Measurements from ENCODE around the gene SGIP1. TPM values are rescaled to one million over a fixed set of nuclear protein-coding genes. Genes with fewer than 3 reads are reported as not detected.

SGIP1 gene
- total RNA-seq, 2 experiments from 2014 or later, result 0.07 TPM; not detected in 1

GRCh38 chr1:66624412-66625060 lies 90.6 kb downstream of the SGIP1 start:
- Mint-ChIP-seq H3K27me3 (ENCODE audit: low read depth) (no peaks in the 10 kb centered on the region), H3K4me1 (ENCODE audit: low read depth) (peaks cover 3% of the 10 kb centered on the region), H3K27ac (no peak overlapping the region), H3K9me3 (no peaks in the 10 kb centered on the region), H3K36me3 (ENCODE audit: low read depth) (no peaks in the 10 kb centered on the region), H3K4me3 (no peak overlapping the region)
- CTCF ChIA-PET, result no interaction called here
- no peak for DNase-seq
- intact Hi-C loops (cut with micrococcal nuclease), result loop anchor here (10.0 kb wide), 1 partner anchor 380 kb away; no protein-coding TSS in a partner anchor

- intact Hi-C loops (cut with micrococcal nuclease), result loop anchor here (10.0 kb wide), 1 partner anchor 381 kb away; no protein-coding TSS in a partner anchor
- CTCF ChIA-PET, result no interaction called here
- peaks cover 3% of the 10 kb centered on the region for H3K4me1 Mint-ChIP-seq (ENCODE audit: low read depth)
- DNase-seq, result no peak
- no peak overlapping the region for H3K27ac Mint-ChIP-seq
- no peak overlapping the region for H3K4me3 Mint-ChIP-seq
- no peaks in the 10 kb centered on the region for H3K9me3 Mint-ChIP-seq
- no peaks in the 10 kb centered on the region for H3K27me3 Mint-ChIP-seq (ENCODE audit: low read depth)
- no peaks in the 10 kb centered on the region for H3K36me3 Mint-ChIP-seq (ENCODE audit: low read depth)
These were observed 92.3 kb downstream of the SGIP1 start for GRCh38 chr1:66626261-66626660.

- Mint-ChIP-seq H3K9me3 (no peaks in the 10 kb centered on the region), H3K4me1 (ENCODE audit: low read depth) (peaks cover 3% of the 10 kb centered on the region), H3K4me3 (no peak overlapping the region), H3K36me3 (ENCODE audit: low read depth) (no peaks in the 10 kb centered on the region), H3K27me3 (ENCODE audit: low read depth) (no peaks in the 10 kb centered on the region), H3K27ac (no peak overlapping the region)
- intact Hi-C loops (cut with micrococcal nuclease), result loop anchor here (10.0 kb wide), 1 partner anchor 384 kb away; no protein-coding TSS in a partner anchor
- CTCF ChIA-PET, result no interaction called here
- DNase-seq, result no peak
These were observed 95.0 kb downstream of the SGIP1 start for GRCh38 chr1:66628926-66629325.

GRCh38 chr1:66633159-66633558 lies 99.2 kb downstream of the SGIP1 start:
- Mint-ChIP-seq H3K9me3 (no peaks in the 10 kb centered on the region), H3K36me3 (ENCODE audit: low read depth) (no peaks in the 10 kb centered on the region), H3K27me3 (ENCODE audit: low read depth) (peaks cover 2% of the 10 kb centered on the region), H3K4me3 (no peak overlapping the region), H3K27ac (no peak overlapping the region), H3K4me1 (ENCODE audit: low read depth) (no peaks in the 10 kb centered on the region)
- intact Hi-C loops (cut with micrococcal nuclease), result no loop called here
- no peak for DNase-seq
- CTCF ChIA-PET, result interaction anchor here (0.6 kb wide), 1 partner anchor 1487 kb away, joined by 4 read pairs; no protein-coding TSS in a partner anchor

- Mint-ChIP-seq H3K4me3 (no peak overlapping the region), H3K27ac (no peak overlapping the region), H3K9me3 (no peaks in the 10 kb centered on the region), H3K27me3 (ENCODE audit: low read depth) (peaks cover 2% of the 10 kb centered on the region), H3K4me1 (ENCODE audit: low read depth) (no peaks in the 10 kb centered on the region), H3K36me3 (ENCODE audit: low read depth) (no peaks in the 10 kb centered on the region)
- CTCF ChIA-PET, result no interaction called here
- no peak for DNase-seq
- intact Hi-C loops (cut with micrococcal nuclease), result no loop called here
These were observed 103.2 kb downstream of the SGIP1 start for GRCh38 chr1:66637146-66637545.

- intact Hi-C loops (cut with micrococcal nuclease), result no loop called here
- no peak overlapping the region for H3K4me3 Mint-ChIP-seq
- DNase-seq, result no peak
- H3K9me3 Mint-ChIP-seq, result no peaks in the 10 kb centered on the region
- no peaks in the 10 kb centered on the region for H3K4me1 Mint-ChIP-seq (ENCODE audit: low read depth)
- no peaks in the 10 kb centered on the region for H3K27me3 Mint-ChIP-seq (ENCODE audit: low read depth)
- CTCF ChIA-PET, result no interaction called here
- no peaks in the 10 kb centered on the region for H3K36me3 Mint-ChIP-seq (ENCODE audit: low read depth)
- no peak overlapping the region for H3K27ac Mint-ChIP-seq
These were observed 108.0 kb downstream of the SGIP1 start for GRCh38 chr1:66641891-66642473.

GRCh38 chr1:66642992-66643391 lies 109.0 kb downstream of the SGIP1 start:
- intact Hi-C loops (cut with micrococcal nuclease), result no loop called here
- no peaks in the 10 kb centered on the region for H3K36me3 Mint-ChIP-seq (ENCODE audit: low read depth)
- H3K9me3 Mint-ChIP-seq, result no peaks in the 10 kb centered on the region
- no peak overlapping the region for H3K27ac Mint-ChIP-seq
- CTCF ChIA-PET, result no interaction called here
- no peaks in the 10 kb centered on the region for H3K4me1 Mint-ChIP-seq (ENCODE audit: low read depth)
- no peak for DNase-seq
- H3K4me3 Mint-ChIP-seq, result no peak overlapping the region
- no peaks in the 10 kb centered on the region for H3K27me3 Mint-ChIP-seq (ENCODE audit: low read depth)

- H3K9me3 Mint-ChIP-seq, result no peaks in the 10 kb centered on the region
- H3K4me1 Mint-ChIP-seq (ENCODE audit: low read depth), result no peaks in the 10 kb centered on the region
- H3K4me3 Mint-ChIP-seq, result no peak overlapping the region
- CTCF ChIA-PET, result no interaction called here
- intact Hi-C loops (cut with micrococcal nuclease), result no loop called here
- no peaks in the 10 kb centered on the region for H3K27me3 Mint-ChIP-seq (ENCODE audit: low read depth)
- no peak for DNase-seq
- H3K27ac Mint-ChIP-seq, result no peak overlapping the region
- no peaks in the 10 kb centered on the region for H3K36me3 Mint-ChIP-seq (ENCODE audit: low read depth)
These were observed 110.4 kb downstream of the SGIP1 start for GRCh38 chr1:66644331-66644730.

- no peaks in the 10 kb centered on the region for H3K4me1 Mint-ChIP-seq (ENCODE audit: low read depth)
- no peak overlapping the region for H3K27ac Mint-ChIP-seq
- no peaks in the 10 kb centered on the region for H3K27me3 Mint-ChIP-seq (ENCODE audit: low read depth)
- H3K36me3 Mint-ChIP-seq (ENCODE audit: low read depth), result no peaks in the 10 kb centered on the region
- H3K9me3 Mint-ChIP-seq, result no peaks in the 10 kb centered on the region
- no peak for DNase-seq
- CTCF ChIA-PET, result no interaction called here
- intact Hi-C loops (cut with micrococcal nuclease), result no loop called here
- no peak overlapping the region for H3K4me3 Mint-ChIP-seq
These were observed 115.1 kb downstream of the SGIP1 start for GRCh38 chr1:66648901-66649595.

GRCh38 chr1:66652556-66652955 lies 118.6 kb downstream of the SGIP1 start:
- intact Hi-C loops (cut with micrococcal nuclease), result no loop called here
- DNase-seq, result no peak
- Mint-ChIP-seq H3K4me3 (no peak overlapping the region), H3K27ac (no peak overlapping the region), H3K27me3 (ENCODE audit: low read depth) (peaks cover 3% of the 10 kb centered on the region), H3K9me3 (no peaks in the 10 kb centered on the region), H3K4me1 (ENCODE audit: low read depth) (no peaks in the 10 kb centered on the region), H3K36me3 (ENCODE audit: low read depth) (no peaks in the 10 kb centered on the region)
- CTCF ChIA-PET, result no interaction called here

- no peak overlapping the region for H3K4me3 Mint-ChIP-seq
- H3K9me3 Mint-ChIP-seq, result no peaks in the 10 kb centered on the region
- H3K4me1 Mint-ChIP-seq (ENCODE audit: low read depth), result no peaks in the 10 kb centered on the region
- DNase-seq, result no peak
- no peak overlapping the region for H3K27ac Mint-ChIP-seq
- intact Hi-C loops (cut with micrococcal nuclease), result no loop called here
- CTCF ChIA-PET, result no interaction called here
- peaks cover 5% of the 10 kb centered on the region for H3K27me3 Mint-ChIP-seq (ENCODE audit: low read depth)
- H3K36me3 Mint-ChIP-seq (ENCODE audit: low read depth), result no peaks in the 10 kb centered on the region
These were observed 120.7 kb downstream of the SGIP1 start for GRCh38 chr1:66654643-66655042.

- intact Hi-C loops (cut with micrococcal nuclease), result no loop called here
- CTCF ChIA-PET, result no interaction called here
- Mint-ChIP-seq H3K9me3 (no peaks in the 10 kb centered on the region), H3K4me1 (ENCODE audit: low read depth) (no peaks in the 10 kb centered on the region), H3K27me3 (ENCODE audit: low read depth) (no peaks in the 10 kb centered on the region), H3K4me3 (no peak overlapping the region), H3K36me3 (ENCODE audit: low read depth) (no peaks in the 10 kb centered on the region), H3K27ac (no peak overlapping the region)
- DNase-seq, result no peak
These were observed 137.5 kb downstream of the SGIP1 start for GRCh38 chr1:66671455-66671854.
